ENCODE results near the gene PSMB9. TPM values are rescaled to one million over a fixed set of nuclear protein-coding genes. Genes with fewer than 3 reads are reported as not detected.
A peak's percentile ranks its signal among the peaks of the same experiment; 100 is the strongest.

Gene PSMB9
- total RNA-seq, 1 experiment from 2014 or later: 120 TPM

GRCh38 chr6:32818867-32819266 lies 35.1 kb upstream of the PSMB9 start:
- TF ChIP-seq CTCF (IDR thresholded peaks at IDR 0.05; ENCODE audit: unreplicated experiment): no peak
- Mint-ChIP-seq H3K4me3 (ENCODE audit: low read depth, unreplicated experiment) (no peak overlapping the region), H3K27ac (ENCODE audit: unreplicated experiment) (no peak overlapping the region), H3K9me3 (ENCODE audit: low read depth, unreplicated experiment) (no peaks in the 10 kb centered on the region), H3K36me3 (ENCODE audit: insufficient read depth, unreplicated experiment) (no peaks in the 10 kb centered on the region), H3K27me3 (ENCODE audit: unreplicated experiment) (peaks cover 14% of the 10 kb centered on the region), H3K4me1 (ENCODE audit: low read depth, unreplicated experiment) (peaks cover 12% of the 10 kb centered on the region)
- CTCF ChIA-PET: no interaction called here
- no TSS peak for BruUV-seq (replicated peaks)
- DNase-seq: no peak
- intact Hi-C loops (cut with micrococcal nuclease; ENCODE audit: unreplicated experiment): no loop called here

GRCh38 chr6:32819729-32820128 lies 34.3 kb upstream of the PSMB9 start:
- Mint-ChIP-seq H3K4me1 (ENCODE audit: low read depth, unreplicated experiment) (peaks cover 12% of the 10 kb centered on the region), H3K27me3 (ENCODE audit: unreplicated experiment) (peaks cover 6% of the 10 kb centered on the region), H3K36me3 (ENCODE audit: insufficient read depth, unreplicated experiment) (no peaks in the 10 kb centered on the region), H3K4me3 (ENCODE audit: low read depth, unreplicated experiment) (no peak overlapping the region), H3K9me3 (ENCODE audit: low read depth, unreplicated experiment) (no peaks in the 10 kb centered on the region), H3K27ac (ENCODE audit: unreplicated experiment) (no peak overlapping the region)
- CTCF ChIA-PET: no interaction called here
- DNase-seq: no peak
- no TSS peak for BruUV-seq (replicated peaks)
- no peak for TF ChIP-seq CTCF (IDR thresholded peaks at IDR 0.05; ENCODE audit: unreplicated experiment)
- intact Hi-C loops (cut with micrococcal nuclease; ENCODE audit: unreplicated experiment): no loop called here

GRCh38 chr6:32825966-32826365 lies 28.0 kb upstream of the PSMB9 start:
- CTCF ChIA-PET: interaction anchor here (0.8 to 2.4 kb wide), 7 partner anchors 12 to 159 kb away, joined by 3 to 34 read pairs (median 6); partner anchors contain the start of genes HLA-DMA, TAP1 and TAP2
- Mint-ChIP-seq H3K4me1 (ENCODE audit: low read depth, unreplicated experiment) (no peaks in the 10 kb centered on the region), H3K4me3 (ENCODE audit: low read depth, unreplicated experiment) (no peak overlapping the region), H3K27me3 (ENCODE audit: unreplicated experiment) (no peaks in the 10 kb centered on the region), H3K9me3 (ENCODE audit: low read depth, unreplicated experiment) (no peaks in the 10 kb centered on the region), H3K27ac (ENCODE audit: unreplicated experiment) (no peak overlapping the region), H3K36me3 (ENCODE audit: insufficient read depth, unreplicated experiment) (peaks cover 3% of the 10 kb centered on the region)
- DNase-seq: peak; percentile 32
- intact Hi-C loops (cut with micrococcal nuclease; ENCODE audit: unreplicated experiment): loop anchor here (1.0 kb wide), 1 partner anchor 42 kb away; no protein-coding TSS in a partner anchor
- peak; percentile 25 for TF ChIP-seq CTCF (IDR thresholded peaks at IDR 0.05; ENCODE audit: unreplicated experiment)
- BruUV-seq (replicated peaks): no TSS peak

- Mint-ChIP-seq H3K4me1 (ENCODE audit: low read depth, unreplicated experiment) (no peaks in the 10 kb centered on the region), H3K9me3 (ENCODE audit: low read depth, unreplicated experiment) (no peaks in the 10 kb centered on the region), H3K4me3 (ENCODE audit: low read depth, unreplicated experiment) (no peak overlapping the region), H3K27me3 (ENCODE audit: unreplicated experiment) (no peaks in the 10 kb centered on the region), H3K36me3 (ENCODE audit: insufficient read depth, unreplicated experiment) (peaks cover 3% of the 10 kb centered on the region), H3K27ac (ENCODE audit: unreplicated experiment) (no peak overlapping the region)
- no peak for DNase-seq
- TF ChIP-seq CTCF (IDR thresholded peaks at IDR 0.05; ENCODE audit: unreplicated experiment): no peak
- intact Hi-C loops (cut with micrococcal nuclease; ENCODE audit: unreplicated experiment): no loop called here
- no TSS peak for BruUV-seq (replicated peaks)
- CTCF ChIA-PET: interaction anchor here (1.3 to 2.2 kb wide), 2 partner anchors 11 to 41 kb away, joined by 3 to 34 read pairs; partner anchors contain the start of gene TAP2
These were observed 27.0 kb upstream of the PSMB9 start for GRCh38 chr6:32827025-32827424.

Measured in Calu3 (cell line).